Fibroblast of skin of left quadriceps (primary cell): ENCODE data around the gene ATP6V0C.
"Not testable (repeated sequence)": the region's sequence is repeated elsewhere in the genome, so short reads cannot be mapped to it uniquely, and the experiment has no call there.

Experiments used
- DNase-seq, 2 experiments: peaks; one replicate each; pipeline ENCODE4 v3.0.0-alpha.2; 2013; ENCODE audit warnings: low read depth in 2 of 2

ATP6V0C gene

GRCh38 chr16:2528161-2529060 lies 14.7 kb downstream of the ATP6V0C start:
- DNase-seq = no peak

- DNase-seq = no peak
Observed at GRCh38 chr16:2529061-2529931, 15.5 kb downstream of the ATP6V0C start.

- no peak for DNase-seq
Observed at GRCh38 chr16:2529961-2530628, 16.3 kb downstream of the ATP6V0C start.

GRCh38 chr16:2530629-2531318 lies 17.0 kb downstream of the ATP6V0C start:
- DNase-seq = no peak

- no peak for DNase-seq
Observed at GRCh38 chr16:2531371-2531695, 17.6 kb downstream of the ATP6V0C start, which contains the start of gene CEMP1. CEMP1 (minus strand) TSS chr16:2531408; CDS start chr16:2531073, 335 bp downstream.

GRCh38 chr16:2531696-2532493 lies 18.1 kb downstream of the ATP6V0C start:
- DNase-seq = peak; percentile 91

GRCh38 chr16:2532494-2533141 lies 18.9 kb downstream of the ATP6V0C start:
- no peak for DNase-seq

- DNase-seq = not testable (repeated sequence)
Observed at GRCh38 chr16:2533142-2533755, 19.5 kb downstream of the ATP6V0C start.

- no peak for DNase-seq
Observed at GRCh38 chr16:2533912-2534311, 20.2 kb downstream of the ATP6V0C start.

- not testable (repeated sequence) for DNase-seq
Observed at GRCh38 chr16:2534335-2534734, 20.6 kb downstream of the ATP6V0C start.

- no peak for DNase-seq
Observed at GRCh38 chr16:2535625-2536013, 21.9 kb downstream of the ATP6V0C start.

- DNase-seq = peak; percentile 87 to 88
Observed at GRCh38 chr16:2537451-2538379, 24.0 kb downstream of the ATP6V0C start, which contains the start of gene PDPK1. PDPK1 (plus strand) TSS chr16:2538021; CDS start chr16:2538113, 92 bp downstream.

GRCh38 chr16:2539192-2539844 lies 25.6 kb downstream of the ATP6V0C start:
- DNase-seq = not testable (repeated sequence)

GRCh38 chr16:2539845-2540458 lies 26.2 kb downstream of the ATP6V0C start:
- not testable (repeated sequence) for DNase-seq

GRCh38 chr16:2540912-2541311 lies 27.2 kb downstream of the ATP6V0C start:
- DNase-seq = not testable (repeated sequence)

GRCh38 chr16:2541409-2541808 lies 27.7 kb downstream of the ATP6V0C start:
- DNase-seq = not testable (repeated sequence)

- not testable (repeated sequence) for DNase-seq
Observed at GRCh38 chr16:2543771-2544170, 30.0 kb downstream of the ATP6V0C start.
